ENCODE data around the gene DHX9. TPM values are rescaled to one million over a fixed set of nuclear protein-coding genes. Genes with fewer than 3 reads are reported as not detected.

Gene DHX9
- total RNA-seq, 1 experiment from 2014 or later, result 384 TPM

DNA sequence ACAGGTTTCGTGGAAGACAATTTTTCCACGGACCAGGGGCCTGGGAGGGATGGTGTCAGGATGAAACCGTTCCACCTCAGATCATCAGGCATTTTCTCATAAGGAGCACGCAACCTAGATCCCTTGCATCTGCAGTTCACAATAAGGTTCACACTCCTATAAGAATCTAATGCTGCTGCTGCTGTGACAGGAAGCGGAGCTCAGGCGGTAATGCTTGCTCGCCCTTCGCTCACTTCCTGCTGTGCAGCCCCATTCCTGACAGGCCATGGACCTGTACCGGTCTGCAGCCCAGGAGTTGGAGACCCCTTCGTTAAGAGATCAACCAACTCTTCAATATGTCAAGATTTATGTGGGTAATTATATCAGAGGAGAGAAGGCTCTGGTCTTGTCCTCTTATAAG, 3.3 kb upstream of the DHX9 start:
- DNase-seq (ENCODE audit: low spot score), result no peak
- BruUV-seq (replicated peaks), result no TSS peak
- no peak overlapping the region for H3K4me3 ChIP-seq (ENCODE audit: low read depth, low read length, poor library complexity, severe bottlenecking)
- intact Hi-C loops (cut with micrococcal nuclease; ENCODE audit: unreplicated experiment), result no loop called here
- H3K27ac ChIP-seq (ENCODE audit: low read depth, low read length, poor library complexity, severe bottlenecking), result no peak overlapping the region
- no peaks in the 10 kb centered on the region for H3K9me3 ChIP-seq (ENCODE audit: low read depth, low read length, poor library complexity, severe bottlenecking)
- H3K27me3 ChIP-seq (replicated peaks; ENCODE audit: insufficient read depth, low read depth, low read length, poor library complexity), result no peaks in the 10 kb centered on the region
- H3K4me1 ChIP-seq (ENCODE audit: insufficient read depth, low read length, poor library complexity, severe bottlenecking), result peaks cover 5% of the 10 kb centered on the region
- TF ChIP-seq EZH2 (IDR thresholded peaks at IDR 0.05; ENCODE audit: borderline replicate concordance, low read depth, low read length, poor library complexity, severe bottlenecking), result no peak
- ChIA-PET CTCF (no interaction called here), POLR2A (ENCODE audit: low non-redundant PET) (no interaction called here)
- peaks cover 5% of the 10 kb centered on the region for H3K36me3 ChIP-seq (ENCODE audit: insufficient read depth, low read length, poor library complexity, severe bottlenecking)

DNA sequence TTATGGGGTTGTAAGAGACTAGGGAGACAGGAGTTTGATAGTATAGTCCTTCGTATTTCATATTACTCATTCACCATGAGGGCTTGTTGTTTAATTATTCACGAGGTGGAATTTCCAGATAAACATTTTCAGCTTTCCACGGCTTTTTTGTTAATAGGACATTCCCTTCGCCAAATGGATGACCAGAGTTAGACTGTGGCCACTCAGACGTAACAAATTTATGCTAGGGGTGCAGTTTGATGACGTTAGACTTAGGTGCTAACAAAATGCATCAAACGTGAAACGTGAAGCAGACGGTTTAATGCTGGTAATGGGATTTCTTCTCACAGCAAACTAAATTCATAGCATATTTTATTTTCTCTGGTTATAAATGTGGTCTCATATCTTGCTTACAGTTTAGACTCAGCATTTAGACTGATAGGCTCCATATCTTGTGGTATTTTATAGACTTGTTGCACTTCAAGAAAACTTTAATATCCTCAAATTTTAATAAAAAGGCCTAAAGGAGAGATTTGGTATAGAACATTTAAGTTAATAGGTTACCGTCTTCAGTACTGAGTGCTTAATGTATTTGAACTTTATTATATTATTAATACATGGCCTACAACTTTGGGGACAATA, 2.3 kb downstream of the DHX9 start:
- H3K9me3 ChIP-seq (ENCODE audit: low read depth, low read length, poor library complexity, severe bottlenecking), result no peaks in the 10 kb centered on the region
- no TSS peak for BruUV-seq (replicated peaks)
- peaks cover 24% of the 10 kb centered on the region for H3K4me1 ChIP-seq (ENCODE audit: insufficient read depth, low read length, poor library complexity, severe bottlenecking)
- no peak overlapping the region for H3K27ac ChIP-seq (ENCODE audit: low read depth, low read length, poor library complexity, severe bottlenecking)
- H3K4me3 ChIP-seq (ENCODE audit: low read depth, low read length, poor library complexity, severe bottlenecking), result peak overlapping the region; percentile 79
- POLR2A ChIA-PET (ENCODE audit: low non-redundant PET), result interaction anchor here (0.6 kb wide), 1 partner anchor 228 kb away, joined by 3 read pairs; no protein-coding TSS in a partner anchor
- H3K27me3 ChIP-seq (replicated peaks; ENCODE audit: insufficient read depth, low read depth, low read length, poor library complexity), result no peaks in the 10 kb centered on the region
- intact Hi-C loops (cut with micrococcal nuclease; ENCODE audit: unreplicated experiment), result no loop called here
- CTCF ChIA-PET, result no interaction called here
- DNase-seq (ENCODE audit: low spot score), result peak; percentile 46
- peaks cover 47% of the 10 kb centered on the region for H3K36me3 ChIP-seq (ENCODE audit: insufficient read depth, low read length, poor library complexity, severe bottlenecking)
- TF ChIP-seq EZH2 (IDR thresholded peaks at IDR 0.05; ENCODE audit: borderline replicate concordance, low read depth, low read length, poor library complexity, severe bottlenecking), result no peak
- TF ChIP-seq, protein P1, sequence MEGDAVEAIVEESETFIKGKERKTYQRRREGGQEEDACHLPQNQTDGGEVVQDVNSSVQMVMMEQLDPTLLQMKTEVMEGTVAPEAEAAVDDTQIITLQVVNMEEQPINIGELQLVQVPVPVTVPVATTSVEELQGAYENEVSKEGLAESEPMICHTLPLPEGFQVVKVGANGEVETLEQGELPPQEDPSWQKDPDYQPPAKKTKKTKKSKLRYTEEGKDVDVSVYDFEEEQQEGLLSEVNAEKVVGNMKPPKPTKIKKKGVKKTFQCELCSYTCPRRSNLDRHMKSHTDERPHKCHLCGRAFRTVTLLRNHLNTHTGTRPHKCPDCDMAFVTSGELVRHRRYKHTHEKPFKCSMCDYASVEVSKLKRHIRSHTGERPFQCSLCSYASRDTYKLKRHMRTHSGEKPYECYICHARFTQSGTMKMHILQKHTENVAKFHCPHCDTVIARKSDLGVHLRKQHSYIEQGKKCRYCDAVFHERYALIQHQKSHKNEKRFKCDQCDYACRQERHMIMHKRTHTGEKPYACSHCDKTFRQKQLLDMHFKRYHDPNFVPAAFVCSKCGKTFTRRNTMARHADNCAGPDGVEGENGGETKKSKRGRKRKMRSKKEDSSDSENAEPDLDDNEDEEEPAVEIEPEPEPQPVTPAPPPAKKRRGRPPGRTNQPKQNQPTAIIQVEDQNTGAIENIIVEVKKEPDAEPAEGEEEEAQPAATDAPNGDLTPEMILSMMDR (conservative IDR thresholded peaks at IDR 0.05; ENCODE audit: low read depth, low read length), result no peak

DNA sequence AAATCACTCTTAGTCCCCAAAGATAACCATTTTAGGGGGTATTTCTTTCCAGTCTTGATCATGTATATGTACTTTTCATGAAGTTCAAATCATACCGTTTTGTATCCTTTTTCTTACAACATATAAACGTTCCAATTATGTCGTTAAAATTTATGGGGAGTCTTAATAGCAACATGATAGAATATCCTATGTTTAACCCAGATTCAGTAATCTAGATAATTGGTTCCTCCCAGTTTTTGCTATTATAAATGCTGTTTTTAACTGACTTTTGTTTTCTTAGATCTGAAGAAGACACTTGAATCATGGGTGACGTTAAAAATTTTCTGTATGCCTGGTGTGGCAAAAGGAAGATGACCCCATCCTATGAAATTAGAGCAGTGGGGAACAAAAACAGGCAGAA, 3.1 kb downstream of the DHX9 start:
- TF ChIP-seq, protein P1 (conservative IDR thresholded peaks at IDR 0.05; ENCODE audit: low read depth, low read length), result no peak
- TF ChIP-seq EZH2 (IDR thresholded peaks at IDR 0.05; ENCODE audit: borderline replicate concordance, low read depth, low read length, poor library complexity, severe bottlenecking), result no peak
- no peak overlapping the region for H3K27ac ChIP-seq (ENCODE audit: low read depth, low read length, poor library complexity, severe bottlenecking)
- intact Hi-C loops (cut with micrococcal nuclease; ENCODE audit: unreplicated experiment), result no loop called here
- H3K27me3 ChIP-seq (replicated peaks; ENCODE audit: insufficient read depth, low read depth, low read length, poor library complexity), result no peaks in the 10 kb centered on the region
- peaks cover 55% of the 10 kb centered on the region for H3K36me3 ChIP-seq (ENCODE audit: insufficient read depth, low read length, poor library complexity, severe bottlenecking)
- ChIA-PET CTCF (no interaction called here), POLR2A (ENCODE audit: low non-redundant PET) (no interaction called here)
- H3K4me1 ChIP-seq (ENCODE audit: insufficient read depth, low read length, poor library complexity, severe bottlenecking), result peaks cover 24% of the 10 kb centered on the region
- no TSS peak for BruUV-seq (replicated peaks)
- H3K9me3 ChIP-seq (ENCODE audit: low read depth, low read length, poor library complexity, severe bottlenecking), result no peaks in the 10 kb centered on the region
- DNase-seq (ENCODE audit: low spot score), result no peak
- peak overlapping the region; percentile 79 for H3K4me3 ChIP-seq (ENCODE audit: low read depth, low read length, poor library complexity, severe bottlenecking)

DNA sequence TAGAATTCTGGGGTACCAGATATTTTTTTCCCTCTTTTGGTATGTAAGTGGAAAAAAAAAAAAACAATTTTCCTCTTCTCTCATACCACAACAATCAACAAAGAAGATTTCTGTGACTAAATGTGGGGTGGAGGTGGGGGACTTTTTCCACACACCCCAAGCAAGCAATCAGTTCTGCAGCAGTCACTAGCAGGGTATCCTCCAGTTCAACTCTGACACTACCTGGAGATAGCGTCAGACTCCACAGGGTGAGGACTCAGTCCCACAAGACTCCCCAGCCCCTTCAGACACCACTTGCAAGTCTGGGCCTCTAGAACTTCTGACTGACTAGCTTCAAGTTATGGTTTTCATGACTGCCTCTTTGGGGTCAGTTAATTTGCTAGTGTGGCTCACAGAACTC, 6.2 kb downstream of the DHX9 start:
- no peak for DNase-seq (ENCODE audit: low spot score)
- ChIA-PET POLR2A (ENCODE audit: low non-redundant PET) (interaction anchor here (0.6 kb wide), 1 partner anchor 247 kb away, joined by 3 read pairs; no protein-coding TSS in a partner anchor), CTCF (no interaction called here)
- no peaks in the 10 kb centered on the region for H3K9me3 ChIP-seq (ENCODE audit: low read depth, low read length, poor library complexity, severe bottlenecking)
- H3K36me3 ChIP-seq (ENCODE audit: insufficient read depth, low read length, poor library complexity, severe bottlenecking), result peaks cover 85% of the 10 kb centered on the region
- peaks cover 20% of the 10 kb centered on the region for H3K4me1 ChIP-seq (ENCODE audit: insufficient read depth, low read length, poor library complexity, severe bottlenecking)
- intact Hi-C loops (cut with micrococcal nuclease; ENCODE audit: unreplicated experiment), result loop anchor here (5.0 kb wide), 1 partner anchor 37 kb away; no protein-coding TSS in a partner anchor
- no peak for TF ChIP-seq EZH2 (IDR thresholded peaks at IDR 0.05; ENCODE audit: borderline replicate concordance, low read depth, low read length, poor library complexity, severe bottlenecking)
- TF ChIP-seq, protein P1 (conservative IDR thresholded peaks at IDR 0.05; ENCODE audit: low read depth, low read length), result no peak
- no peak overlapping the region for H3K4me3 ChIP-seq (ENCODE audit: low read depth, low read length, poor library complexity, severe bottlenecking)
- no TSS peak for BruUV-seq (replicated peaks)
- H3K27ac ChIP-seq (ENCODE audit: low read depth, low read length, poor library complexity, severe bottlenecking), result no peak overlapping the region
- no peaks in the 10 kb centered on the region for H3K27me3 ChIP-seq (replicated peaks; ENCODE audit: insufficient read depth, low read depth, low read length, poor library complexity)
